ENCODE measurements around the gene MGAT5B.

GRCh38 chr17:76997981-76998531, 129.9 kb downstream of the MGAT5B start:
- TF ChIP-seq REST (IDR thresholded peaks at IDR 0.05; ENCODE audit: insufficient read depth in 1 of 2, low read depth in 2 of 2, low read length in 2 of 2) (no peak), POLR2AphosphoS5 (IDR thresholded peaks at IDR 0.05; ENCODE audit: low read depth, low read length) (no peak), TAF1 (IDR thresholded peaks at IDR 0.05; ENCODE audit: borderline replicate concordance, insufficient read depth, low read length) (no peak), SIN3A (IDR thresholded peaks at IDR 0.05; ENCODE audit: borderline replicate concordance, insufficient read depth, low read length) (no peak)

Measured in PFSK-1 (cell line).